ENCODE data around the gene CRISPLD2.

CRISPLD2 gene

DNA sequence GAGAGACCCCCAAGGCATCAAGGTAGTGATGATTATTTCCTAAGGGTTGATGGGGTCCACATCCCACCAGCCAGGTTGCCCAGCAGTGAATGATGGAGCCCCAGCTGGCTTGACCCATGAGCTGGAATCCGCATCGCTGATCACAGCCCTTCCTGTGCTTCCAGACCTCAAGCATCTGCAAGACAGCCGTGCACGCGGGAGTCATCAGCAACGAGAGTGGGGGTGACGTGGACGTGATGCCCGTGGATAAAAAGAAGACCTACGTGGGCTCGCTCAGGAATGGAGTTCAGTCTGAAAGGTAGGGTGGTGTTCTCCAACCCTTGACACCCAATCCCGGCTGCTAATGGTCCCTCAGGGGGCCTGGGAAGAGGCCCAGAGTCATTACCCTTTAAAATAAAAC, 69.3 kb downstream of the CRISPLD2 start:
- no peak for DNase-seq

DNA sequence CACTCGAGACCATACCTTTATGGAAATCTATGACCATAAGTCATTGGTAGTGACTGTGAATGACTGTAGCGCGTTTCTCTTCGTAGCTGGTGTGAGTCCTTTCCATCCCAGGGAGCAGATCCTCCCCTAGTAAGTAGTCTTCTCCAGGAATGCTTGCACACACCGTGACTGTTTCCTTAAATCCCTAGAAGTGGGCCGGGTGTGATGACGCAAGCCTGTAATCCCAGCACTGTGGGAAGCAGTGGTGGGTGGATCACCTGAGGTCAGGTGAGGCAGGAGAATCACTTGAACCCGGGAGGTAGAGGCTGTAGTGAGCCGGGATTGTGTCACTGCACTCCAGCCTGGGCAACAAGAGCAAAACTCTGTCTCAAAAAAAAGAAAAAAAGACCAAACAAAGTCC, 70.6 kb downstream of the CRISPLD2 start:
- no peak for DNase-seq

DNA sequence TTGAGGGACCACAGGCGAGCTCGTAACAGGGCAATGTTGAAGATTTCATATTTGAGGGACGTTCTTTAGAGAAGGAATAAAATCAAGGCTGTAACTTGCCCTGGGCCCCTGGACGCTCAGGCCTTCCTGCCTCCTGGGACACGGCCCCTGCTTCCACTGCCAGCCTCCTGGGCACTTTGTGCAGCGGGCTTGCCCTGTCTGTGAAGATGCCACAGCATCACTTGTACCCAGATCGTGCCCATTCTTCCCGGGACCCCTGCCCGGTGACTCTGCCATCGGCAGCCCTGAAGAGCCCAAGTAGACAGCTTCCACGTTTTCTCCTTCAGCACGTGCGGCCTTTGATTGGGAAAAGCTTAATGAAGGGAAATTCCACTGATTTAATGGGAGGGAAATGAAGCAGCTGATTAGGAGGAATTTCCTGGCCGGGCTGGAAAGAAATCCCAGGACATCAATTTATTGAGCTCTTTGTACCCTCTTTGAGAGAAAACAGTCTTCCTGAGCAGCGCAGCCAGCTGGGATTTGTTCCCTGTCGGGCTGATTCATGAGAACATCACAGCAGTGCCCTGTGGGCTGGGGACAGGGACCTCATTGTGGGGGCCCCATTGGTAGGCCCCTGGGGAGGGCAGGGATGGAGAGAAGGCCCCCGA, 71.5 kb downstream of the CRISPLD2 start:
- DNase-seq = no peak

DNA sequence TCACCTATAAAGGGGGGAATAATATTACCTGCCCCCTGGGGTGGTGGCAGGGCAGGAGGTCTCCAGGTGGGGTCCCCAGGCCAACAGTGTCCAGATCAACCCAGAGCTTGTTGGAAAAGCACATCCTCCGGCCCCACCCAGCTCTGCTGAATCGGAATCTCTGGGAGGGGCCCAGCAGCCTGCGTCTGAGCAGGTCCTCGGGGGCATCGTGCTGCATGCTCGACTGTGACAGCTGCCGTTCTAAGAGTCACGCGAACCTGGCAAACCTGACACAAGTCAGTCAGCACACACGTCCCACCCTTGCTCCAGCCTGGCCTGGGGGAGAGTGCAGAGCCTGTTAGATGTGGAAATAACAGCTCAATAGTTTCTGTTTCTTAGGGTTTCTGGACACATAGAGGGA, 72.3 kb downstream of the CRISPLD2 start:
- no peak for DNase-seq

DNA sequence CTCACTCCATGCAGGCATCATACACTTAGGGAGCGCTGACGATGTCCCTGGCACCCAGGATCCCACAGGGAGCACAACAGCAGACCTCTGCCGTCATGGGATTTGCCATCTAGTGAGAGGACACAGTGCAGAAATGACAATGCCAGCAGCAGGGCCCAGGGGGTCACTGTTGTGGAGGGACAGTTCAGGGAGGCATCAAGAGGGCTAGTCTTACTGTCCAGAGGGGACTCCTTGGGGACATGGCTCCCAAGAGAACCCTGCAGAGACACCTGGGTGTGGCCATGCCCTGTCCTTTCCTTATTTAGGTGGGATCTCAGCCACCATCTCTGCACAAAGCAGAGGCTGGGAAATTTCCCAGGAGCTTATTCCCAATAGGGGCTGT, 73.7 kb downstream of the CRISPLD2 start:
- no peak for DNase-seq

- no peak for DNase-seq
Observed at GRCh38 chr16:84893849-84894599, 74.2 kb downstream of the CRISPLD2 start.

DNA sequence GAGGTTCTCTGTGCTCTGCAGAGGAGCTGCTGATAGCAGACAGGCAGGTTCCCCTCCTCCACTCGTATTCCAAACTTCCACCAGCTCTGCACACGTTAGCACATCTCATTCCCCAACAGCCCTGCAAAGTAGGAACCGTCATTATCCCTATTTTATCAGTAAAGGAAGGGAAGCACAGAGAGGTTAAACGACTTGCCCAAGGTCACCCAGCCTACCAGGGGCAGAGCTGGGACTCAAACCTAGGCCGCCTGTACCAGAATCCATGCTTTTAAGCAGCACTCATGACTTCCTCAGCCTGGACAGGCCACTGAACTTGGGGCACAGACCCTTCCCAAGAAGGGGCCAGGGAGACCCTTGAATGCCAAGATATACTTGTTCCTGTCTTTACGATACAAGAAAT, 75.2 kb downstream of the CRISPLD2 start:
- DNase-seq = no peak

DNA sequence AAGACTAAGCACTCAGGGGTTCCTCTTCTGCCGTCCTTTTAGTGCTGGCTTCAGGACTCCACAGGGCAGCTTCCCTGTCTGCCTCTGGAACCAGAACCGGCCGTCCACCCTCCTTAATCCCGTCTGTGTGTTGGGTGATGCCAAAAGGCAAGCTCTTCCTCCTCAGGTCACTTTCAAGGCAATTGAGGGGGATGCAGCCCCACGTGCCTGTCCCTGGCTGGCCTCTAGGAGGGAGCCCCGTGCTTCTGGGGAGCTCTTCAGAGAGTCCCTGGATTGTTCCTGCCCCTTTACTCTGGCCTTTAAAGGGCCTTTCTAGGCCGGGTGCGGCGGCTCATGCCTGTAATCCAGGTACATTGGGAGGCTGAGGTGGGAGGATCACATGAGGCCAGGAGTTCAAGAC, 77.1 kb downstream of the CRISPLD2 start:
- no peak for DNase-seq

- no peak for DNase-seq
Observed at GRCh38 chr16:84897911-84898377, 78.2 kb downstream of the CRISPLD2 start.

- no peak for DNase-seq
Observed at GRCh38 chr16:84898447-84898846, 78.7 kb downstream of the CRISPLD2 start.

DNA sequence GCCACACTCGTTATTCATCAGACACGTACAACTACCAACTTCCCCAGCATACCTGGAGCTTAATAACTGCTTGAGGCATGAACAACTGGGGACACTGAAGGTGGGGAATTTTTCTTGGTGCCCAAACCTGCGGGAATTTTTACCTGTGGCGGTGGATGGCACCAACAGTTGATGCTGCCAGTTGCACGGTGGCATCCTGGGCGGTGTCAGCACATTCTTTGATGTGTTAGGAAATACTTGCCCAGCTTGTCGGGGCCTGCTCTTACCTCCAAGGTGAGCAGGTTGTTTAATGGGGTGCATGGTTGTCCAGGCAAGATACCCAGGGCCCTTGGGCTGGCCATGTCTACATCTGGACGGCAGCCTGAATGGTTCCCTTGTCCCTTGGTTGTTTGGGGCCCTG, 79.6 kb downstream of the CRISPLD2 start:
- DNase-seq = no peak

DNA sequence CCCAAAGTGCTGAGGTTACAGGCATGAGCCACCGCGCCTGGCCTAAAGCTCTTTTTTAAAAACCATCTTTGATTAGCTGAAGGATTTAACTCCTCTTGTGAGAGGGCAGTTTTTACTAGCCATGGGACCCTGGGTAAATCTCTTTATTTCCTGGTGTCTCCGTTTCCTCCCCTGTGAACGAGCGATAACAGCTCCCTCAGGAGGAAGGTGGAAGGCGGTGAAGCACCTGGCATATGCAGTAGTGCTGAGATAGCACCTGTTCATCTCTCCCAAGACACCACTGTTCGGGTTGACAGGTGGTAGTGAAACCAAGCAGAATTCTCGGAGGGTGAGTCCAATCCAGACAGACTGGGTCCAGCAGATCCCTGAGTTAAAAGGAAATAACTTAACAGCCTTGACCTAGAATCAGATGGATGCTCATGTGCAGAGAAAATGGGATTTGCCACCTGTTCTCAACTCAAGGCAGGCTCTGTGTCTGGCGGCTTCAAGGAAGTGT, 86.2 kb downstream of the CRISPLD2 start:
- DNase-seq = no peak

DNA sequence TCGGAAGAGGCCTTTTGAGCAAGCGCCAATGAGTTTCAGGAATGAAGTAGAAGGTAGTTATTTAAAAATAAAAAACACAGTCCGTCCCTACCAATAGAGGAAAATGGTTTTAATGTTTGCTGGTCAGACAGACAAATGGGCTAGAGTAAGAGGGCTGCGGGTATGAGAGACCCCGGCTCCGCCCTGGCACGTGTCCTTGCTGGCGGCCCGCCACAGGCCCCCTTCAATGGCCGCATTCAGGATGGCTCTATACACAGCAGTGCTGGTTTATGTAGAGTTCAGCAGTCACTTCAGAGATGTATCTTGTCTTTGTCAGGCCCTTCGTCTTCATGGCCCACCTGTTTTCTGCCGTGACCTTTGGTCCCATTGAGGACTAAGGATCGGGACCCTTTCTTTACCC, 87.3 kb downstream of the CRISPLD2 start:
- no peak for DNase-seq

DNA sequence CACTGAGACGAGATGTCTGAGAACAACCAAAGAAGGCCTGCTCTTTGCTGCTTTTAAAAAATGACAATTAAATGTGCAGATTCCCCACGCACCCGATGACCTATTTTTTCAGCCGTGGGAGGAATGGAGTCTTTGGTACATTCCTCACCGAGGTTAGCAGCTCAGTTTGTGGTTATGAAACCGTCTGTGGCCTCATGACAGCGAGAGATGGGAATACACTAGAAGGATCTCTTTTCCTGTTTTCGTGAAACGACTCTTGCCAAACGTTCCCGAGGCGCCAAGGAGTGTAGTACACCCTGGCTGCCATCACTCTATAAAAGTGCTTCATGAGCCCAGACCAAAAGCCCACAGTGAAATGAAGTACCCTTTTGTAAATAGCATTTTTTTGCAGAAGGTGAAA, 87.8 kb downstream of the CRISPLD2 start:
- no peak for DNase-seq

DNA sequence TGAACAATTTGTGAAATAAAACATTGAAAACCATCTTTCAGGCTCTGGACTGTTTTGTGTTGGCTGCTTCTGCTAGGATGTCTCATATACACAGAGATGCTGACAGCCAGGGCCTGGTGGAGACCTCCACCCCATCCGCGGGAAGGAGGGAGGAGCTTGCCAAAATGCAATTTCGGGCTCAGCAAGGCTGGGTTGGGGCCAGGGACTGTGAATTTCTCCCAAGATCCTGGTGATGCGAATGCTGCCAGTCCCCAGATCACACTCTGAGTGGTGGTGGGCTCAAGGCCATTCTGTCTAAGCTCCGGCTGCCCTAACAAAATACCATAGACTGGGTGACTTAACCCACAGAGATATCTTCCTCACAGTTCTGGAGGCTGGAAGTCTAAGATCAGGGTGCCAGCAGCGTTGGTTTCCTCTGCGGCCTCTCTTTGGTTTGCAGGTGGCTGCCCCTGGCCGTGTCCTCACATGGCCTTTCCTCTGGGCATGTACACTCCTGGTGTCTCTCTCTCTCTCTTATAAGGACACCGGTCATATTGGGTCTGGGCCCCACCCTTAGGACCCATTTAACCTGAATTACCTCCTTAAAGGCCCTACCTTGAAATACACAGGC, 89.8 kb downstream of the CRISPLD2 start:
- no peak for DNase-seq

- no peak for DNase-seq
Observed at GRCh38 chr16:84911486-84912216, 91.9 kb downstream of the CRISPLD2 start.

GRCh38 chr16:84913315-84913714, 93.5 kb downstream of the CRISPLD2 start:
- DNase-seq = no peak

DNA sequence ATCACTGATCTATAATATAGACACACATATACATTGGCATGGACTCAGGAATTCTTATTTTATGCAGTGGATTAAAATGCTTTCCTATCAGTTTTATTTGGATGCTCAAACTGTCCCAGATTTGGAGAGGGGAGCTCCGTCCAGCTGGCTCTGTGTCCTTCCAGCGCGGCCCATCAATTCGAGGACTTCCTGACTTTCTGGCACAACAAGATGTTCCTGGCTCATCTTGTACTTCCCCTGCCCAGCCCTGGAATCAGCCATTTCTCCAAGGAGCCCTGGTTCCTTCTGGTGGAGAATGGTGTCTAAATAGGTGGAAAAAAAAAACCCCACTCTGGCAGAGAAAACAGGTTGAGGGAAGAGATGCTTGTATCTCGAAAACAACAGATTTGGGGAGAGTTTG, 94.5 kb downstream of the CRISPLD2 start:
- no peak for DNase-seq

- DNase-seq = no peak
Observed at GRCh38 chr16:84916178-84916577, 96.4 kb downstream of the CRISPLD2 start.

DNA sequence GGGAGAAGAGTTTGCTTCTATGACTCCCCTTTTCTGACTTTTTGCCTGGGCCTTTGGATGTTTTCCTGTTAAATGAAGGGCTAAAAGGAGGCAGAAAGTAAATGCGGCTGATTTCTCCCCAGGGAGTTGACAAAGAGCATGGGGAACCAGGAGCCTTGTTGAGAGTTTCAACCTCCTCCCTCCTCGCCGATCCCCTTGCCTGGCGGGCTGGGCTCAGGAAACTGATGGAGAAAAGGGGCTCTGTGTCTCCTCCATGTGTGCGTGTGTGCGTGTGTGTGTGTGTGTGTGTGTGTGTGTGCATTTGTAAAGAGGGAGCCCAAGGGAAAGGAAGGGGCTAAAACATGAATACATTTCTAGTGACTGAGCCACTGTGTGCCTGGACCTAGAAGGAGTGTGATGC, 97.1 kb downstream of the CRISPLD2 start:
- DNase-seq = no peak

DNA sequence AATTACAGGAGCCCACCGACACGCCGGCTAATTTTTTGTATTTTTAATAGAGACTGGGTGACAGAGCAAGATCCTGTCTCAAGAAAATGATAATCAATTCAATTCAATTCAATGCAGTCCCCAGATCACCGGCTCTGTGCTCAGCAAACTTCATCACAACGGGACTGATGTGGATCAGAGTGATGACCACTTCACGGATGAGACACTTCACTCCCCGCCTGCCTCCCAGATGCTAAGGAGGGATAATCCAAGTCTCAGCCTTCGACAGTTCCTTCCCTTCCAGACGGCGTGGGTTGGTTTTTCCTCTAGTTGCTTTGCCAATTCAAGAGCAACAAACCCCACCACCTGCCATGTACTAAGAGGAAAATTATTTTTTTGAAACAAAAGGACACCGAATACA, 97.7 kb downstream of the CRISPLD2 start:
- no peak for DNase-seq

DNA sequence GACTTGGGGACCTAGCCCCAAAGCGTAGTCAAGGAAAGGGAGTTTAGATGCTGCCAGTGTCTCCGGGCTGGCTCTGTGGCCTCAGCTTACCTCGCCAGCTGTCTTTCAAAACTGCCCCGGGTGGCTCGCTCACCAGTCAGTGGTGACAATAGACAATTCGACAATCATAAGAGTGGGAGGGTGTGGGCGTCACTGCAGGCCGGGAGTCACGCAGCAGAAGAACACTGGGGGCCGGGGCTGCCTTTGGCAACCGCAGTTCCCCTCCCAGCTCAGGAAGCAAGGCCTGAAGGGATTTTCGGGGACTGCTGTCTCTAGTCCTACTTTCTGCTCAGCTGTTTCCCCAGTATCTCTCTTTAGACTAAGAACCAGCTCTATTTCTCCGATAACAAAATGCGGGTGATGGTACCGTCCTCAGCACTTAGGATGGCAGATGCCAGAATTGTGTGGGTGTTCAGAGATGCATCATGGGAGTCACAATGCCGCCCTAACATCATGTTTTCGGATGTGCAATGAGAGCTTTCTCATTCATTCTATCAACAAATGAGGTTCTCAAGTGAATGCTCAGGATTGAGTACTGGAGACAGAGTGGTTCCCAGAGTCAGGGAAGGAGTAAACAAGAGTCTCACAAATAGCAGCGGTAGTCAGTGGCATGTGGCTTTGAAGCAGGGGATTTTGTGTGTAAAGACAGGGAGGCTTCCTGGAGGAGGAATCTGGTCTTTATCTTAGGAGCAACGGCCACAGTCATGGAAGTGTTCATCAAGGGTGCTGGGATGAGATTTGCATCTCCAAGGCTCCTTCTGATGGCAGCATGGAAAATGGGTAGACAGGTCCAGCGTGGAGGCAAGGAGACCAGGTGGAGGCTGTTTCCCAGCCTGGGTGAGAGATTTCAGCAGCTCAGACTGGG, 98.5 kb downstream of the CRISPLD2 start:
- DNase-seq = no peak
